ENCODE measurements around the gene GAB1.

The GAB1 gene

GRCh38 chr4:143336781-143337599, at the start of gene GAB1:
Gene GAB1 (plus strand): TSS chr4:143336876. CDS start chr4:143337189, 313 bp downstream.
- no peak for DNase-seq (ENCODE audit: low spot score)

GRCh38 chr4:143287572-143287923, 49.1 kb upstream of the GAB1 start:
- no peak for DNase-seq (ENCODE audit: low spot score)

- DNase-seq (ENCODE audit: low spot score), result no peak
These were observed 48.5 kb upstream of the GAB1 start for GRCh38 chr4:143288171-143288570.

GRCh38 chr4:143289370-143289769, 47.3 kb upstream of the GAB1 start:
- no peak for DNase-seq (ENCODE audit: low spot score)

GRCh38 chr4:143291314-143291713, 45.4 kb upstream of the GAB1 start:
- no peak for DNase-seq (ENCODE audit: low spot score)

- no peak for DNase-seq (ENCODE audit: low spot score)
These were observed 43.8 kb upstream of the GAB1 start for GRCh38 chr4:143292858-143293257.

- no peak for DNase-seq (ENCODE audit: low spot score)
These were observed 42.4 kb upstream of the GAB1 start for GRCh38 chr4:143294310-143294709.

GRCh38 chr4:143294710-143295275, 41.9 kb upstream of the GAB1 start:
- no peak for DNase-seq (ENCODE audit: low spot score)

GRCh38 chr4:143296397-143297067, 40.1 kb upstream of the GAB1 start:
- DNase-seq (ENCODE audit: low spot score), result no peak

- no peak for DNase-seq (ENCODE audit: low spot score)
These were observed 35.8 kb upstream of the GAB1 start for GRCh38 chr4:143300860-143301259.

GRCh38 chr4:143302536-143302935, 34.1 kb upstream of the GAB1 start:
- DNase-seq (ENCODE audit: low spot score), result no peak

- no peak for DNase-seq (ENCODE audit: low spot score)
These were observed 29.9 kb upstream of the GAB1 start for GRCh38 chr4:143306788-143307187.

GRCh38 chr4:143307531-143307930, 29.1 kb upstream of the GAB1 start:
- no peak for DNase-seq (ENCODE audit: low spot score)

- no peak for DNase-seq (ENCODE audit: low spot score)
These were observed 28.3 kb upstream of the GAB1 start for GRCh38 chr4:143308377-143308776.

- DNase-seq (ENCODE audit: low spot score), result no peak
These were observed 24.8 kb upstream of the GAB1 start for GRCh38 chr4:143311924-143312323.

GRCh38 chr4:143313521-143313920, 23.2 kb upstream of the GAB1 start:
- DNase-seq (ENCODE audit: low spot score), result no peak

- DNase-seq (ENCODE audit: low spot score), result no peak
These were observed 22.7 kb upstream of the GAB1 start for GRCh38 chr4:143313996-143314395.

GRCh38 chr4:143320113-143320512, 16.6 kb upstream of the GAB1 start:
- no peak for DNase-seq (ENCODE audit: low spot score)

- no peak for DNase-seq (ENCODE audit: low spot score)
These were observed 9.9 kb upstream of the GAB1 start for GRCh38 chr4:143326735-143327134.

- no peak for DNase-seq (ENCODE audit: low spot score)
These were observed 6.7 kb upstream of the GAB1 start for GRCh38 chr4:143329985-143330384.

- DNase-seq (ENCODE audit: low spot score), result no peak
These were observed 496 bp upstream of the GAB1 start for GRCh38 chr4:143335979-143336780.

GRCh38 chr4:143337600-143338287, 1.1 kb downstream of the GAB1 start:
- no peak for DNase-seq (ENCODE audit: low spot score)
